ENCODE measurements around the gene ATG10. TPM values are rescaled to one million over a fixed set of nuclear protein-coding genes. Genes with fewer than 3 reads are reported as not detected.
"Not testable (repeated sequence)": the region's sequence is repeated elsewhere in the genome, so short reads cannot be mapped to it uniquely, and the experiment has no call there.

ATG10 gene
- total RNA-seq, 1 donor from 2014 or later = 6.0 TPM

DNA sequence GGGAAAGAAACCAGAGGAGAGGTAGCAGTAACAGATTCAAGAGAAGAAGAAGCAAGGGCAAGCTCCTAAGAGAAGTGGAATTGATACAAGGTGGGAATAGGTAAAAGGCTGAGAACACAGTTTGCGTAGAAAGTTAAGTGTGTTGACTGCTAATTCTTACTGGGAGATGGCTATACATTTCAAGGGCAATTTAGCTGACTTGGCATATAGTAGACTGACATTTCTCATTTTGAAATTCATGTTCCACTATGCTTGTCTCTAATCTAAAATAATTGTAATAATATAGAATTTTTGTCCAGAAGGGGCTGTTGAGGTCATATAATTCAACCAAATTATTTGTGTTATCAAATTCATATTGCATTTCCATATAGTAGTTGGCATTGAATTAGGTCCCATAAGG lies 144.0 kb downstream of the ATG10 start:
- no peaks in the 10 kb centered on the region for H3K9me3 ChIP-seq (replicated peaks)
- no peaks in the 10 kb centered on the region for H3K4me1 ChIP-seq
- TF ChIP-seq, protein P1, sequence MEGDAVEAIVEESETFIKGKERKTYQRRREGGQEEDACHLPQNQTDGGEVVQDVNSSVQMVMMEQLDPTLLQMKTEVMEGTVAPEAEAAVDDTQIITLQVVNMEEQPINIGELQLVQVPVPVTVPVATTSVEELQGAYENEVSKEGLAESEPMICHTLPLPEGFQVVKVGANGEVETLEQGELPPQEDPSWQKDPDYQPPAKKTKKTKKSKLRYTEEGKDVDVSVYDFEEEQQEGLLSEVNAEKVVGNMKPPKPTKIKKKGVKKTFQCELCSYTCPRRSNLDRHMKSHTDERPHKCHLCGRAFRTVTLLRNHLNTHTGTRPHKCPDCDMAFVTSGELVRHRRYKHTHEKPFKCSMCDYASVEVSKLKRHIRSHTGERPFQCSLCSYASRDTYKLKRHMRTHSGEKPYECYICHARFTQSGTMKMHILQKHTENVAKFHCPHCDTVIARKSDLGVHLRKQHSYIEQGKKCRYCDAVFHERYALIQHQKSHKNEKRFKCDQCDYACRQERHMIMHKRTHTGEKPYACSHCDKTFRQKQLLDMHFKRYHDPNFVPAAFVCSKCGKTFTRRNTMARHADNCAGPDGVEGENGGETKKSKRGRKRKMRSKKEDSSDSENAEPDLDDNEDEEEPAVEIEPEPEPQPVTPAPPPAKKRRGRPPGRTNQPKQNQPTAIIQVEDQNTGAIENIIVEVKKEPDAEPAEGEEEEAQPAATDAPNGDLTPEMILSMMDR (IDR thresholded peaks at IDR 0.05; ENCODE audit: borderline replicate concordance) = no peak
- intact Hi-C loops (cut with micrococcal nuclease) = no loop called here
- no peak for DNase-seq
- H3K36me3 ChIP-seq = no peaks in the 10 kb centered on the region
- no peaks in the 10 kb centered on the region for H3K27me3 ChIP-seq (ENCODE audit: low read depth)
- no peak overlapping the region for H3K27ac ChIP-seq (replicated peaks)
- H3K4me3 ChIP-seq = no peak overlapping the region

DNA sequence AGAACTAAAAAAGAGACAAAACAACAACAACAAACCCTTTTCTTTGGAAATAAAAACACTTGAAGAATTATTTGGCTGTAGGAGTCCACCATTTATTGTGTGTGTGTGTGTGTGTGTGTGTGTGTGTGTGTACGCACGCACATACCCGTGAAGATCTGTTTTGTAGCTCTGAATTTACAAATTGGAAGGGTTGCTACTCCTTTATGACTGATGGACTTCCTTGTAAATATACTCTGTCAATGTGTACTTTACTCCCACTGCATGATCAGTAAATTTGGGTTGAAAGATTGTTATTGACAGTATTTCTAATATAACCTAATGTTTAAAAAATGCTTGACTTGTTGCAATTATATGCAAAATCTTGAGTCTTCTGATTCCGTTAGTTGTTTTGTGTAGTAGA lies 148.1 kb downstream of the ATG10 start:
- Histone ChIP-seq H3K4me3 (no peak overlapping the region), H3K4me1 (no peaks in the 10 kb centered on the region), H3K27ac (replicated peaks) (no peak overlapping the region), H3K36me3 (no peaks in the 10 kb centered on the region), H3K27me3 (ENCODE audit: low read depth) (no peaks in the 10 kb centered on the region), H3K9me3 (replicated peaks) (peaks cover 11% of the 10 kb centered on the region)
- TF ChIP-seq, protein P1 (IDR thresholded peaks at IDR 0.05; ENCODE audit: borderline replicate concordance) = no peak
- no peak for DNase-seq
- intact Hi-C loops (cut with micrococcal nuclease) = no loop called here

DNA sequence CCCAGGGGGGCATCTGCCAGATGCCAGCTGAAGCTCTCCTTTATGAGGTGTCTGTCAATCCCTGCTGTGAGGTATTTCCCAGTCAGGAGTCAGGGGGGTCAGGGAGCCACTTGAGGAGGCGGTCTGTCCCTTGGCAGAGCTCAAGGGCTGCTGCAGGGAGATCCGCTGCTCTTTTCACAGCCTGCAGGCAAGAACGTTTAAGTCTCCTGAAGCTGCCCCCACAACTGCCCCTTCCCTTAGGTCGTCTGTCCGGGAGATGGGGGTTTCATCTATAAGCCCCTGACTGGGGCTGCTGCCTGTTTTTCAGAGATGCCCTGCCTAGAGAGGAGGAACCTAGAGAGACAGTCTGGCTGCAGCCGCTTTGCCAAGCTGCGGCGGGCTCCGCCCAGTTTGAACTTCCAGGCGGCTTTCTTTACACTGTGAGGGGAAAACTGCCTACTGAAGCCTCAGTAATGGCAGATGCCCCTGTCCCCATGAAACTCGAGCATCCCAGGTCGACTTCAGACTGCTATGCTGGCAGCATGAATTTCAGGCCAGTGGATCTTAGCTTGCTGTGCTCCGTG lies 158.0 kb downstream of the ATG10 start:
- no peaks in the 10 kb centered on the region for H3K27me3 ChIP-seq (ENCODE audit: low read depth)
- no peaks in the 10 kb centered on the region for H3K4me1 ChIP-seq
- H3K27ac ChIP-seq (replicated peaks) = no peak overlapping the region
- DNase-seq = no peak
- no peak overlapping the region for H3K4me3 ChIP-seq
- H3K36me3 ChIP-seq = no peaks in the 10 kb centered on the region
- peaks cover 39% of the 10 kb centered on the region for H3K9me3 ChIP-seq (replicated peaks)
- TF ChIP-seq, protein P1 (IDR thresholded peaks at IDR 0.05; ENCODE audit: borderline replicate concordance) = no peak
- intact Hi-C loops (cut with micrococcal nuclease) = no loop called here

DNA sequence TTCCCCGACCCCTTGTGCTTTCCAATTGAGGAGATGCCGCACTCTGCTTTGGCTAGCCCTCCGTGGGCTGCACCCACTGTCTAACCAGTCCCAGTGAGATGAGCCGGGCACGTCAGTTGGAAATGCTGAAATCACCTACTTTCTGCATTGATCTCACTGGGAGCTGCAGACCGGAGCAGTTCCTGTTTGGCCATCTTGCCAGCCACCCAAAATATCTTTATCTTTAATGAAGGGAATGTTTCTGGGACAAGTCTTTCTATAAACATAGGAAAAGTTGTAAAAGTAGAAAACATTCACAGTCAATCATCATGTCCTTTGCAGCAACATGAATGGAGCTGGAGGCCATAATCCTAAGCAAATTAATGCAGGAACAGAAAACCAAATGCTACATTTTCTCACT lies 158.8 kb downstream of the ATG10 start:
- no peaks in the 10 kb centered on the region for H3K4me1 ChIP-seq
- intact Hi-C loops (cut with micrococcal nuclease) = no loop called here
- peaks cover 39% of the 10 kb centered on the region for H3K9me3 ChIP-seq (replicated peaks)
- H3K36me3 ChIP-seq = no peaks in the 10 kb centered on the region
- H3K27ac ChIP-seq (replicated peaks) = no peak overlapping the region
- H3K27me3 ChIP-seq (ENCODE audit: low read depth) = no peaks in the 10 kb centered on the region
- DNase-seq = no peak
- TF ChIP-seq, protein P1 (IDR thresholded peaks at IDR 0.05; ENCODE audit: borderline replicate concordance) = no peak
- no peak overlapping the region for H3K4me3 ChIP-seq

DNA sequence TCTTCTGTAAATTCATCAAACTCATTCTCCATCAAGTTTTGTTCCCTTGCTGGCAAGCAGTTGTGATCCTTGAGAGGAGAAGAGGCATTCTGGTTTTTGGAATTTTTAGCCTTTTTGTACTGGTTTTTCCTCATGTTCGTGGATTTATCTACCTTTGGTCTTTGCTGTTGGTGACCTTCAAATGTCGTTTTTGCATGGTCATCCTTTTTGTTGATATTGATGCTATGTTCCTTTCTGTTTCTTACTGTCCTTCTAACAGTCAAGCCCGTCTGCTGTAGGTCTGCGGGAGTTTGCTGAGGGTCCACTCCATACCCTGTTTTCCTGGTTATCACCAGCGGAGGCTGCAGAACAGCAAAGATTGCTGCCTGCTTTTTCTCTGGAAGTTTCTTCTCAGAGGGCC lies 165.4 kb downstream of the ATG10 start:
- no peak overlapping the region for H3K4me3 ChIP-seq
- TF ChIP-seq, protein P1 (IDR thresholded peaks at IDR 0.05; ENCODE audit: borderline replicate concordance) = no peak
- peaks cover 3% of the 10 kb centered on the region for H3K36me3 ChIP-seq
- no peaks in the 10 kb centered on the region for H3K4me1 ChIP-seq
- H3K27ac ChIP-seq (replicated peaks) = no peak overlapping the region
- intact Hi-C loops (cut with micrococcal nuclease) = no loop called here
- H3K27me3 ChIP-seq (ENCODE audit: low read depth) = no peaks in the 10 kb centered on the region
- DNase-seq = no peak
- H3K9me3 ChIP-seq (replicated peaks) = peaks cover 38% of the 10 kb centered on the region

DNA sequence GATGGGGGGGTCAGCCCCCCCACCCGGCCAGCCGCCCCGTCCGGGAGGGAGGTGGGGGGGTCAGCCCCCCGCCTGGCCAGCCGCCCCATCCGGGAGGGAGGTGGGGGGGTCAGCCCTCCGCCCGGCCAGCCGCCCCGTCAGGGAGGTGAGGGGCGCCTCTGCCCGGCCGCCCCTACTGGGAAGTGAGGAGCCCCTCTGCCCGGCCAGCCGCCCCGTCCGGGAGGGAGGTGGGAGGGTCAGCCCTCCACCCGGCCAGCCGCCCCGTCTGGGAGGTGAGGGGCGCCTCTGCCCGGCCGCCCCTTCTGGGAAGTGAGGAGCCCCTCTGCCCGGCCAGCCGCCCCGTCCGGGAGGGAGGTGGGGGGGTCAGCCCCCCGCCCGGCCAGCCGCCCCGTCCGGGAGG lies 168.0 kb downstream of the ATG10 start:
- H3K27ac ChIP-seq (replicated peaks); H3K36me3 ChIP-seq; DNase-seq; H3K4me1 ChIP-seq; H3K4me3 ChIP-seq; intact Hi-C loops (cut with micrococcal nuclease); H3K27me3 ChIP-seq (ENCODE audit: low read depth): not testable (repeated sequence)
- H3K9me3 ChIP-seq (replicated peaks) = peaks cover 47% of the 10 kb centered on the region

Measured in left ventricle myocardium inferior (tissue), 1 donor.